HG02884 (cell line): ENCODE measurements around the gene TMEM178B.
"Not testable (repeated sequence)": the region's sequence is repeated elsewhere in the genome, so short reads cannot be mapped to it uniquely, and the experiment has no call there.

Experiments used
- ATAC-seq: cut with Tn5 transposase; IDR thresholded peaks from one replicate; pipeline ENCODE4 v1.9.1; 2021; ENCODE audit warnings: mild to moderate bottlenecking, moderate library complexity; ENCODE audit not compliant: unreplicated experiment

TMEM178B gene

DNA sequence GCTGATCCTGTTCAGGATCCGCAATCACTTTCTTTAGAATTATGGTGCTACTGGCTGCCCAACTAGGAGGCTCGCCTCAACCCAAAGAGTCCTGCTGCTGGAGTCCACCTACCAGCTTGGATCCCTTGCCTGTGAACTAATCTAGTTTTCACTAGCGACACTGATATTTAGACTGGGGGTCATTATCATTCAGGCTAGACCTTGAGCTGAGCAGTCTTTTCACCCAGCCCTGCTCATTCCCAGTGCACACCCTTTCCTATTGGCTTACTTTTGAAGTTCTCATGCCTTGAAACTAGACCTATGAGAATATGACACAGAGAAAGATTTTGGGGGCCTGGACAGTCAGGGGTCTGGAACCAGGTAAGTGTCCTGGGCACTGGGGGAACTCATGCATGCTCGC lies 107.9 kb downstream of the TMEM178B start:
- ATAC-seq = no peak

DNA sequence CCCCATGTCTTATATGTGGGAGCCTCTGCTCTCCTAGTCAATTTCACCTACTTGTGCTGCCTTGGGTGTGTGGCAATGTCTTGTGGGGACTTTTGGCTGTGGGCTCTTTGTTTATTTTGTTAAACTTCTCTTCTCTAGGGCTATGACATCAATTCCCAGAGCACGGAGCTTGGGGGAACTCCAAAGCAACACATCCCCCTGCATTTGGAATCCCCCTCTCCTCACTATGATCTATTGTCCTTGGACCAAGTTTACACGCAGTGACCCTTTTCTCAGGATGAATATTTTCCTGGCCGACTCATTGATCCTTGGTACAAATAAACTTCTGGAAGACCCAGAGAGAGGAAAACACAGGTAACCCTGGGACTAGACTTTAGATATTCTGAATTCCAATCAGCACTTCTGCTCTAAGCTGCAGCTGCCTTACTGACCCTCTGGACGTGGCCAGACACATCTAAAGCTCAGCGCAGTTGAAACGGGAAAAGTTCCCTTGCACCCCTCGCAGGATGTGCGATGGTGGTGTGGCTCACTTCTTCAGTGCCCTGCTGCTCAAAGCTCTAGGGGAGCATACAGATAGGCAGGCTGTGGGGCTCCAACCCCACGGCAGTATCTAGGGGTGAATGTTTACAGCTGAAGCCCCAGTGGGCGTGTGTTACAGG lies 110.8 kb downstream of the TMEM178B start:
- no peak for ATAC-seq

DNA sequence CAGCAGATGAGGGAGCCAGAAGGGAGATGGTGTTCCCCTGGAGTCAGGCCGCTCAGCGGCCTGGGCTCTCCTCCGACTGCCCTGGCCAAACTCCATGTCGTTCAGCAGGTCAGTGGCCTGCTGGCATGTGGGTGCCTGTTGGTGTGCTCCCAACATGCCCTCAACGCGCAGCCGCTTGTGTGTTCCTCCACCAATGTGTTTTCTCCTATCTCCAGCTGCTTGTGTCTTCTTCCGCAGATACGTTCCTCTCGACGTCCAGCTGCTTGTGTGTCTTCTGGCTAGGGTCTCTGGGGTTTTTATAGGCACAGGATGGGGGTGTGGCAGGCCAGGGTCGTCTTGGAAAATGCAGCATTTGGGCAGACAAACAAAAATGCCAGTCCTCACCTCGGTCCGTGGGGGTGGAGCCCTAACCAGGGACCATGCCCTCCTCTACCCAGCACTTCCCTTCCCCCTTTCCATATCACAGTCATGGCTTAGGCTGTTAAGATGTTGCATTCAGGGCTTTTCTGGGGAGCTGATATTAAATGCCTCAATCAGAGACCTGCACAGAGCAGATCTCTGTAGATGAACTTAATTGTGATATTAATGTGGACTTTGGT lies 111.6 kb downstream of the TMEM178B start:
- no peak for ATAC-seq

DNA sequence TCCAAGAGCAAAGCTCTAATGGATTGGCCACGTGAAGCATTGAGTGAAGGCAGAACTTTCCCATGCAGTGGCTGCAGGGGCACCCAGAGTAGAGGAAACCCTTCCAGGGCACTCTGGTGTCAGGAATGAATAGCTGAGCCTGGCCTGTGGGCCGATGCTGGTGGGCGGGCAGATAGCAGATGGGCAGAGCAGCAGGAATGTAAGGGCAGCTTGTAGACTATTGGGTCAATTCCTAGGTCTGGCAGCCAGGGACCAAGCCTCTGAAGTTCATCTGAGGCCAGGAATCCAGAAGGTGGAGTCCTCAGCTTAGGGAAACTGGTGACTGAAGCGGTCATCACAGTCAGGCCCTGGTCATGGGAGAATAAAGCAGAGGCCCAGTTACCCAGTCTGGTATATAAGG lies 115.4 kb downstream of the TMEM178B start:
- ATAC-seq = no peak

- ATAC-seq = no peak
Observed at GRCh38 chr7:141190495-141190894, 116.6 kb downstream of the TMEM178B start.

DNA sequence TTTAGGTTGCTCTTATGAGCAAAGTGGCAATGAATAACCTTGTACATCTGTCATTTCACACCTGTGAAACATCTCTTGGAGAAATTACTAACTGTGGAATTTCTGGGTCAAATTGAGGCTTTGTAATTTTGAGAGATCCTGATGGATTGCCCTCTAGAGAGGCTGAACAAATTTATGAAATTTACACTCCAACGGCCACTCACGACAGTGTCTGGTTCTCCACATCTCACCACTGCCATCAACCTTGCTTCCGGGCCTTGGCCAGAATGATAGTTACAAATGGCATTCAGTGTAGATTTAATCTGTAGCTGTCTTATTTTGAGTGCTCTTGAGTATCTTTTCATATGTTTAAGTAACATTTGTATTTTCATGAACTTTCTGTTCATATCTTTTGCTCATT lies 117.4 kb downstream of the TMEM178B start:
- no peak for ATAC-seq

- no peak for ATAC-seq
Observed at GRCh38 chr7:141193066-141193465, 119.2 kb downstream of the TMEM178B start.

GRCh38 chr7:141195722-141196121 lies 121.9 kb downstream of the TMEM178B start:
- not testable (repeated sequence) for ATAC-seq

DNA sequence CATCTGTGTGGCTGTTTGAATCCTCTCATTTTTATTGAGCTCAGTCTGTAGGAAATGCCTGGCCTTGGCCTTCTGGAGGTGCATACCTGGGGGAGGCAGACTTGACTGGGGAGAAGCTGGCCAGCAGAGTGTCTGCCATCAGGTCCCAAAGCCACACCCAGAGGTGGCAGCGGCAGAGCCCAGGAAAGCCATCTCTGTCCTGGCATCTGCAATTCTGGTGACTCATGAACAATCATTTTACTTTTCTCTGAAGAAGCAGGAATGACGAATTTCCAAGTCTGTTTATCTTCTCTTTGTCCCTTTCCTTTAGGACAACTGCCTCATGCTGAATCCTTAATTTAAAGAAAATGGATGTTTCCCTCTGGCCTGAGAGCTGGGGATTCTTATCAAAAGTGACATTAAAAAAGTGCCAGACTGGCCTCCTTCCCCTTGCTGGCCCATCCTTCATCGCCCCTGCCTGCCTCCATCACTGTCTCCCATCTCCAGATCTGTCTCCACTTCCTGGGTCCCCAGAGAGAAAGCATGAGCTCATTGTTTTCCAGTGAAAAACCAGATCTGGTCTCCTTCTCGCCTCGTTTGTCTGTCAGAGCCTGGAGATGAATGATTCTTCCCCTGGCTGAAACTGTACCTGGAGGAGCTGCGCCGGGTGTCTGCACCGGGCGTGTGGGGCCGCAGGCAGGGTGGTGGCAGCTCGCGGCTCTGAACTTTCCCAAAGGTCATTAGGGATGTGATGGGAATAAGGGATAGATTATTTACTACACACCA lies 124.5 kb downstream of the TMEM178B start:
- no peak for ATAC-seq

- no peak for ATAC-seq
Observed at GRCh38 chr7:141200191-141201108, 126.6 kb downstream of the TMEM178B start.

DNA sequence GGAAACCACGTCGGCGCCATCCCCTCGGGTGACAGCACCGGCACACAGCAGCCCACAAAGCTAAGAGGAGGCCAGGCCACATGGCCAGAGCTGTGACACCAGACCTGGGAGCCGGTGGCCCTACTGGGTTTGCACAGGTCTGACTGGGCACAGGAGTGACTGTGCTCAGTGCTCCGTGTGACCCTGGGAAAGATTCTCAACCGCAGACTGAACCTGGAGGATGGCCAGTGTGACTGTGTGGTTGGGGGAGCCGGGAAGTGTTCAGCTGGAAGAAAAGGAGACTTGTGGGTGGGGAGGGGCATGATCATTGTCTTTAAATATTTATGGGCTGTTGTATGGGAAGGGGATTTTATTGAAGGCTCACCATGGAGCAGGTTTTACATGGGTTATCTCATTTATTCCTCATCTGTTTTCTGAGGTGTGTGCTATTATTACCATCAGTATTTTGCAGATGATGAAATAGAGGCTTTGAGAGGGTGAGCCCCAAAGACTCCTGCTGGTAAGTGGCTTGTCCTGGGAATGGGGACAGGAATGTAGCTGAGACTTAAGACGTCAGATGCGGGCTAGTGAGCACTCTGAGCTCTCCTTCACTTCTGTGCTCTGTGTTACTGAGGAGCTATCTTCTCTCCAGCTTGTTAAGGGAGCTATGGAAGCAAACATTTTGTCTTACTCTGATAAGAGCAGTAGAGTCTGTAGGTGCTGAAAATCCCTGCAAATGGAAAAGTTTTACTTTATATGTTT lies 127.5 kb downstream of the TMEM178B start:
- no peak for ATAC-seq

- no peak for ATAC-seq
Observed at GRCh38 chr7:141202535-141202934, 128.7 kb downstream of the TMEM178B start.

- no peak for ATAC-seq
Observed at GRCh38 chr7:141203177-141203576, 129.3 kb downstream of the TMEM178B start.

- ATAC-seq = no peak
Observed at GRCh38 chr7:141203586-141203985, 129.7 kb downstream of the TMEM178B start.

DNA sequence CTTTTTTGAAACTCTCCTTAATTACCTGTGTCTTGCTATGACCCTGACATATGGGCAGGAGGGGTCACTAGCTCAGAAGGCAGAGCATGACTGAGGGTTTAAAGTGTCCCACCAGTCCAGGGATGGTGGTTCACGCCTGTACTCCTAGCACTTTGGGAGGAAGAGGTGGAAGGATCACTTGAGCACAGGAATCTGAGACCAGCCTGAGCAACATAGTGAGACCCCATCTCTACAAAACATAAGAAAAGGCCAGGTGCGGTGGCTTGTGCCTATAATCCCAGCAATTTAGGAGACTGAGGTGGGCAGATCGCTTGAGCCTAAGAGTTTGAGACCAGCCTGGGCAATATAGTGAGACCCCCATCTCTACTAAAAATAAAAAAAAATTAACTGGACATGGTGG lies 133.8 kb downstream of the TMEM178B start:
- ATAC-seq = no peak

- ATAC-seq = no peak
Observed at GRCh38 chr7:141208539-141208938, 134.7 kb downstream of the TMEM178B start.

- ATAC-seq = no peak
Observed at GRCh38 chr7:141209454-141209853, 135.6 kb downstream of the TMEM178B start.

DNA sequence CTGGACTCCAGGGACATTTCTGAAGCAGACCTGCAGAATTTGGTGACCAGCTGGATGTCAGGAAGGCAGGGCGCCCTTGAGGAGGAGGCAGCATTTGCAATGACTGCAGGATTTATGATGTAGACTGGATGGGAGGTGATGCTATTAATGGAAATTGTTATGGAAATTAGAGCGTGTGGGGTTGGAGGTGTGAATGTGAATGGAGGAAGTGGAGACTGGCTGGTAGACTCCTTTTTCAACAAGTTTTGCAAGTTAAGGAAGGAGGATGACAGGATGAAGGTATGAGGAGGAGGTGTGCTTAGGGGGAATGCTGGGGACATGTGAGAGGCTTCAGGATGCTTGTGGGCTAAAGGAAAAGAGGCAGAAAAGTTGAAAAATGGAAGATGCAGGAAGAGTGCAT lies 137.0 kb downstream of the TMEM178B start:
- ATAC-seq = no peak

DNA sequence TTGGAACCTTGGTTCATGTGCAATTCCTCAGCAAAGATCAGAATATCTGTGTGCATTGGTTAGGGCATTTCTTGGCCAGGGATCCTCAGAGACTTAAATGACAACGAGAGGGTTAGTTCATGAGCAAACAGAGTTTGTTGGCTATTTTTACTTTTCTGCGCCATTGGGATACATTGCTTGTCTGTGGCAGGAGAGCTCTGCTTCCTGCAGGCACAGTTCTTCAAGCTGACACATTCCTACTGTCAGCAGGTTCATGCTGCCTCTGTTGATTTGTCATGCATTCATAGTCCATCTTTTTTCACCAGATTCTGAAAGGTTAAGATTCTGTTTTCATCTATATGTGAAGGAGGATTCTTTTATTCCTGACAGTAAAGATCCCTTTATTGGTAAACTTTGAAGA lies 139.4 kb downstream of the TMEM178B start:
- no peak for ATAC-seq

DNA sequence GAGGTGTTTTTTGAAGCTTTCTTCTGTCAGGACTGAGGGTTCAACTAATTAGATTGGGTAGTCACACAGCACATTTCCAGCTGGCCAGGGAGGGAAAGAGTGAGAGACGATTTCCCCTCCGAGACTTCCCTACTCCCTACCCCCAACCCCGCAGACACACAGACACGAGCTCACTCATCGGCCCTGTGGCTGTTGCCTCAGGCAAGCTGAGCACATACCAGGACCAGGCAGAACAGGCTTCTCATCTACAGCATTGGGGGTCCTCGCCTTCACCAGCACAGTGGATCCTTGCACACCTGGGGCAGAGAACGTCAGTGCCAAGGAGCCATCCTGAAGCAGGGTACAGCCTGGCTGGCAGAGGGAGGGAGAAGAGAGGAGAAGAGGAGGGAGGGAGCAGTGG lies 144.1 kb downstream of the TMEM178B start:
- ATAC-seq = no peak
